ENCODE data around the gene TMEM273.

The TMEM273 gene

GRCh38 chr10:49157229-49157628 lies 31.0 kb downstream of the TMEM273 start:
- Mint-ChIP-seq H3K27ac (no peak overlapping the region), H3K36me3 (ENCODE audit: low read depth) (peaks cover 7% of the 10 kb centered on the region)

GRCh38 chr10:49154641-49155040 lies 33.5 kb downstream of the TMEM273 start:
- H3K9me3 Mint-ChIP-seq: no peaks in the 10 kb centered on the region
- H3K4me1 Mint-ChIP-seq (ENCODE audit: low read depth): peaks cover 4% of the 10 kb centered on the region
- H3K27ac Mint-ChIP-seq: no peak overlapping the region
- peaks cover 16% of the 10 kb centered on the region for H3K27me3 Mint-ChIP-seq
- no peak for DNase-seq
- peaks cover 5% of the 10 kb centered on the region for H3K36me3 Mint-ChIP-seq (ENCODE audit: low read depth)
- H3K4me3 Mint-ChIP-seq: no peak overlapping the region

More at GRCh38 chr10:49157229-49157628, 31.0 kb downstream of the TMEM273 start:
- Mint-ChIP-seq H3K4me1 (ENCODE audit: low read depth) (peaks cover 5% of the 10 kb centered on the region), H3K27me3 (peaks cover 12% of the 10 kb centered on the region), H3K9me3 (no peaks in the 10 kb centered on the region), H3K4me3 (no peak overlapping the region)
- no peak for DNase-seq

- Mint-ChIP-seq H3K4me1 (ENCODE audit: low read depth) (peaks cover 4% of the 10 kb centered on the region), H3K36me3 (ENCODE audit: low read depth) (peaks cover 5% of the 10 kb centered on the region), H3K27me3 (peaks cover 16% of the 10 kb centered on the region), H3K27ac (no peak overlapping the region), H3K9me3 (no peaks in the 10 kb centered on the region), H3K4me3 (no peak overlapping the region)
- DNase-seq: no peak
Measured at GRCh38 chr10:49153971-49154370, 34.2 kb downstream of the TMEM273 start.

- DNase-seq: no peak
- H3K36me3 Mint-ChIP-seq (ENCODE audit: low read depth): peaks cover 5% of the 10 kb centered on the region
- H3K27me3 Mint-ChIP-seq: peaks cover 20% of the 10 kb centered on the region
- H3K4me1 Mint-ChIP-seq (ENCODE audit: low read depth): peaks cover 4% of the 10 kb centered on the region
- H3K27ac Mint-ChIP-seq: no peak overlapping the region
- peaks cover 5% of the 10 kb centered on the region for H3K9me3 Mint-ChIP-seq
- no peak overlapping the region for H3K4me3 Mint-ChIP-seq
Measured at GRCh38 chr10:49153115-49153514, 35.1 kb downstream of the TMEM273 start.

- Mint-ChIP-seq H3K9me3 (peaks cover 7% of the 10 kb centered on the region), H3K36me3 (ENCODE audit: low read depth) (peaks cover 5% of the 10 kb centered on the region), H3K4me1 (ENCODE audit: low read depth) (peaks cover 4% of the 10 kb centered on the region), H3K4me3 (no peak overlapping the region), H3K27me3 (peaks cover 19% of the 10 kb centered on the region), H3K27ac (no peak overlapping the region)
- DNase-seq: no peak
Measured at GRCh38 chr10:49152663-49153062, 35.5 kb downstream of the TMEM273 start.

- Mint-ChIP-seq H3K9me3 (peaks cover 11% of the 10 kb centered on the region), H3K4me3 (no peak overlapping the region), H3K27ac (no peak overlapping the region), H3K36me3 (ENCODE audit: low read depth) (peaks cover 5% of the 10 kb centered on the region), H3K27me3 (peaks cover 18% of the 10 kb centered on the region), H3K4me1 (ENCODE audit: low read depth) (peaks cover 2% of the 10 kb centered on the region)
- DNase-seq: no peak
Measured at GRCh38 chr10:49152037-49152436, 36.2 kb downstream of the TMEM273 start.

GRCh38 chr10:49151481-49151880 lies 36.7 kb downstream of the TMEM273 start:
- H3K9me3 Mint-ChIP-seq: peaks cover 11% of the 10 kb centered on the region
- no peak overlapping the region for H3K27ac Mint-ChIP-seq
- H3K36me3 Mint-ChIP-seq (ENCODE audit: low read depth): peaks cover 3% of the 10 kb centered on the region
- H3K4me3 Mint-ChIP-seq: no peak overlapping the region
- H3K27me3 Mint-ChIP-seq: peaks cover 18% of the 10 kb centered on the region
- no peak for DNase-seq
- no peaks in the 10 kb centered on the region for H3K4me1 Mint-ChIP-seq (ENCODE audit: low read depth)

GRCh38 chr10:49151025-49151445 lies 37.2 kb downstream of the TMEM273 start:
- H3K9me3 Mint-ChIP-seq: peaks cover 11% of the 10 kb centered on the region
- no peaks in the 10 kb centered on the region for H3K4me1 Mint-ChIP-seq (ENCODE audit: low read depth)
- no peak overlapping the region for H3K4me3 Mint-ChIP-seq
- H3K36me3 Mint-ChIP-seq (ENCODE audit: low read depth): peaks cover 2% of the 10 kb centered on the region
- peaks cover 18% of the 10 kb centered on the region for H3K27me3 Mint-ChIP-seq
- no peak for DNase-seq
- no peak overlapping the region for H3K27ac Mint-ChIP-seq

GRCh38 chr10:49150426-49150825 lies 37.8 kb downstream of the TMEM273 start:
- peaks cover 18% of the 10 kb centered on the region for H3K27me3 Mint-ChIP-seq
- no peak overlapping the region for H3K27ac Mint-ChIP-seq
- H3K36me3 Mint-ChIP-seq (ENCODE audit: low read depth): no peaks in the 10 kb centered on the region
- no peak for DNase-seq
- H3K4me3 Mint-ChIP-seq: no peak overlapping the region
- H3K4me1 Mint-ChIP-seq (ENCODE audit: low read depth): no peaks in the 10 kb centered on the region
- H3K9me3 Mint-ChIP-seq: peaks cover 11% of the 10 kb centered on the region

- no peaks in the 10 kb centered on the region for H3K36me3 Mint-ChIP-seq (ENCODE audit: low read depth)
- no peak for DNase-seq
- peaks cover 18% of the 10 kb centered on the region for H3K27me3 Mint-ChIP-seq
- peaks cover 11% of the 10 kb centered on the region for H3K9me3 Mint-ChIP-seq
- H3K4me1 Mint-ChIP-seq (ENCODE audit: low read depth): no peaks in the 10 kb centered on the region
- H3K4me3 Mint-ChIP-seq: no peak overlapping the region
- no peak overlapping the region for H3K27ac Mint-ChIP-seq
Measured at GRCh38 chr10:49149881-49150280, 38.3 kb downstream of the TMEM273 start.

- Mint-ChIP-seq H3K9me3 (peaks cover 11% of the 10 kb centered on the region), H3K4me3 (no peak overlapping the region), H3K36me3 (ENCODE audit: low read depth) (no peaks in the 10 kb centered on the region), H3K27me3 (peaks cover 9% of the 10 kb centered on the region), H3K4me1 (ENCODE audit: low read depth) (no peaks in the 10 kb centered on the region), H3K27ac (no peak overlapping the region)
- no peak for DNase-seq
Measured at GRCh38 chr10:49144058-49144720, 44.0 kb downstream of the TMEM273 start.

GRCh38 chr10:49143249-49143648 lies 44.9 kb downstream of the TMEM273 start:
- no peaks in the 10 kb centered on the region for H3K36me3 Mint-ChIP-seq (ENCODE audit: low read depth)
- DNase-seq: no peak
- H3K27ac Mint-ChIP-seq: no peak overlapping the region
- no peaks in the 10 kb centered on the region for H3K4me1 Mint-ChIP-seq (ENCODE audit: low read depth)
- no peak overlapping the region for H3K4me3 Mint-ChIP-seq
- H3K27me3 Mint-ChIP-seq: peaks cover 9% of the 10 kb centered on the region
- peaks cover 8% of the 10 kb centered on the region for H3K9me3 Mint-ChIP-seq

GRCh38 chr10:49141541-49142332 lies 46.5 kb downstream of the TMEM273 start:
- H3K4me1 Mint-ChIP-seq (ENCODE audit: low read depth): no peaks in the 10 kb centered on the region
- no peaks in the 10 kb centered on the region for H3K36me3 Mint-ChIP-seq (ENCODE audit: low read depth)
- H3K27ac Mint-ChIP-seq: no peak overlapping the region
- H3K4me3 Mint-ChIP-seq: no peak overlapping the region
- DNase-seq: no peak
- no peaks in the 10 kb centered on the region for H3K9me3 Mint-ChIP-seq
- peaks cover 7% of the 10 kb centered on the region for H3K27me3 Mint-ChIP-seq

- peaks cover 12% of the 10 kb centered on the region for H3K27me3 Mint-ChIP-seq
- no peak for DNase-seq
- no peaks in the 10 kb centered on the region for H3K4me1 Mint-ChIP-seq (ENCODE audit: low read depth)
- no peak overlapping the region for H3K27ac Mint-ChIP-seq
- no peaks in the 10 kb centered on the region for H3K9me3 Mint-ChIP-seq
- no peaks in the 10 kb centered on the region for H3K36me3 Mint-ChIP-seq (ENCODE audit: low read depth)
- no peak overlapping the region for H3K4me3 Mint-ChIP-seq
Measured at GRCh38 chr10:49140304-49141177, 47.6 kb downstream of the TMEM273 start.

Data from activated T-cell treated with anti-CD3 and anti-CD28 coated beads, Interleukin-2, amount 50 U/mL, for 24 hours (primary cell).